ENCODE results near the gene ETF1. TPM values are rescaled to one million over a fixed set of nuclear protein-coding genes. Genes with fewer than 3 reads are reported as not detected.

The ETF1 gene
- polyA plus RNA-seq (2013, experiment 1 of 2) = 94.4 TPM
- 100 TPM for polyA plus RNA-seq (2013, experiment 2 of 2)

- Histone ChIP-seq H3K4me3 (ENCODE audit: extremely low read depth, insufficient read depth, low read length, poor library complexity, severe bottlenecking) (peak within 1 kb of the TSS; percentile 95), H3K36me3 (ENCODE audit: control insufficient read depth, insufficient read depth, low read length) (peaks cover 33% of the 10 kb centered on the region), H3K4me1 (ENCODE audit: control insufficient read depth, insufficient read depth, low read length, poor library complexity, severe bottlenecking) (peaks cover 8% of the 10 kb centered on the region), H3K9me3 (ENCODE audit: control insufficient read depth, low read length) (no peaks in the 10 kb centered on the region), H3K27ac (ENCODE audit: low read depth, low read length, severe bottlenecking) (peak within 1 kb of the TSS; percentile 98)
- 0% methylated on average over 44 to 46 of the region's 70 CpGs for WGBS, 2 experiments (ENCODE audit: insufficient coverage in 2 of 2)
These were observed at the start of gene ETF1 for GRCh38 chr5:138542956-138543729. ETF1 (minus strand) TSS chr5:138543236; CDS start chr5:138542918, 318 bp downstream.

- Histone ChIP-seq H3K36me3 (ENCODE audit: control insufficient read depth, insufficient read depth, low read length) (no peaks in the 10 kb centered on the region), H3K9me3 (ENCODE audit: control insufficient read depth, low read length) (no peaks in the 10 kb centered on the region), H3K27ac (ENCODE audit: low read depth, low read length, severe bottlenecking) (no peak overlapping the region), H3K4me1 (ENCODE audit: control insufficient read depth, insufficient read depth, low read length, poor library complexity, severe bottlenecking) (no peaks in the 10 kb centered on the region), H3K4me3 (ENCODE audit: extremely low read depth, insufficient read depth, low read length, poor library complexity, severe bottlenecking) (no peak overlapping the region)
- 100% methylated on average over 1 of the region's 2 CpGs for WGBS, 2 experiments (ENCODE audit: insufficient coverage in 2 of 2)
These were observed 45.2 kb upstream of the ETF1 start for GRCh38 chr5:138588013-138588788.

GRCh38 chr5:138585157-138585556 lies 42.1 kb upstream of the ETF1 start:
- no peaks in the 10 kb centered on the region for H3K36me3 ChIP-seq (ENCODE audit: control insufficient read depth, insufficient read depth, low read length)
- no peak overlapping the region for H3K4me3 ChIP-seq (ENCODE audit: extremely low read depth, insufficient read depth, low read length, poor library complexity, severe bottlenecking)
- H3K27ac ChIP-seq (ENCODE audit: low read depth, low read length, severe bottlenecking) = no peak overlapping the region
- no peaks in the 10 kb centered on the region for H3K4me1 ChIP-seq (ENCODE audit: control insufficient read depth, insufficient read depth, low read length, poor library complexity, severe bottlenecking)
- no peaks in the 10 kb centered on the region for H3K9me3 ChIP-seq (ENCODE audit: control insufficient read depth, low read length)

DNA sequence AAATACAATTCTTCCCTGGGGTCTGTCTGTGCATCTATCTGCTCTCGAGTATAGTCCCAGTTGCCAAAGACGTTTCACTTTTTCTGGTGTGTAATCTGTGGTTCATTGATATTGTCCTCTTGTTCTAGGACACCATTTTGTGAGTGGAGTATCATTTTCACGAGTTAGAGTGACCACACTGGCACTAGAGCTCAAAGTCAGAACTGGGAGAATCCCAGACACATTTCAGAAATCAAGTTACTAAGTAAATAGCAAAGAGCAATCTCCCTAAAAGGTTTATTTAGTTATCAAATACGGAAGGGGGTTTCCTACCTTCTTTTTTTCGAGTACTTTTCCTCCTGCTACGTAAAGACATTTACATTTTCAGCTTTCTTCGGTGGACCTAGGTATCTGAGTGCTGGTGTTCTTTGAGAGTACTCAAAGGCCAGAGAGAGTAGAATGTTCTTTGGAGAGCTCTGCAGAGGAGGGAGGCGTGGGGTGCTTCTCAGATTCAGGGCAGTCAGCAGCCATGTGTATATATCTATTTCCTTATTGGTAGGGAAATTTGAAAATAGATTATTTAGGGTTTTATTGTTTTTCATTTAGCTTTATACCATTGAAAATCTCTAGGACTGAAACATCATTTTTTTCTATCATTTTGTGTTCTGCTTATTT lies 41.1 kb upstream of the ETF1 start:
- no peaks in the 10 kb centered on the region for H3K4me1 ChIP-seq (ENCODE audit: control insufficient read depth, insufficient read depth, low read length, poor library complexity, severe bottlenecking)

DNA sequence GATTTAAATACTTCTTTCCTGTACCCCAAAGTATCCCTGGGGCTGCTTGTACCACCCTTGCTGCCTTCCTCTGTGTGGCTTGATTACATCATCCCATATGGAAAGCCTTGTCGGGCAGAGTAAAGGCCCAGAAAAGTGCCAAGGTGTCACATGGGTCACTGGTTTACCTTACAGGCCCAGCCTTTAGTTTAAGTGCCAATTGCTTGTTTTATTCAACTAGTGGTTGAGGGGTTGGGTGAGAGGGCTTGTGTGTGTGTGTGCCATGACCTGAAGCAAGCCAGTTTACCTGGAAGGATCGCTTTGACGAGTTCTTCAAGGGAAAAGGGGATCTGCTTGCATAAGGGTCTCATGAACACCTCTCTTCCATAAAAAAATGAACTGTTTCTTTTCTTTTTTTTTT lies 39.9 kb upstream of the ETF1 start:
- no peaks in the 10 kb centered on the region for H3K9me3 ChIP-seq (ENCODE audit: control insufficient read depth, low read length)
- no peak overlapping the region for H3K27ac ChIP-seq (ENCODE audit: low read depth, low read length, severe bottlenecking)
- H3K4me1 ChIP-seq (ENCODE audit: control insufficient read depth, insufficient read depth, low read length, poor library complexity, severe bottlenecking) = no peaks in the 10 kb centered on the region
- H3K36me3 ChIP-seq (ENCODE audit: control insufficient read depth, insufficient read depth, low read length) = no peaks in the 10 kb centered on the region
- no peak overlapping the region for H3K4me3 ChIP-seq (ENCODE audit: extremely low read depth, insufficient read depth, low read length, poor library complexity, severe bottlenecking)
- 91 to 100% methylated on average over 1 of the region's 3 CpGs for WGBS, 2 experiments (ENCODE audit: insufficient coverage in 2 of 2)

More for the DNA sequence above, 41.1 kb upstream of the ETF1 start:
- H3K4me3 ChIP-seq (ENCODE audit: extremely low read depth, insufficient read depth, low read length, poor library complexity, severe bottlenecking) = no peak overlapping the region
- 80 to 82% methylated on average over 1 to 2 of the region's 8 CpGs for WGBS, 2 experiments (ENCODE audit: insufficient coverage in 2 of 2)
- no peaks in the 10 kb centered on the region for H3K9me3 ChIP-seq (ENCODE audit: control insufficient read depth, low read length)
- H3K27ac ChIP-seq (ENCODE audit: low read depth, low read length, severe bottlenecking) = no peak overlapping the region
- no peaks in the 10 kb centered on the region for H3K36me3 ChIP-seq (ENCODE audit: control insufficient read depth, insufficient read depth, low read length)

DNA sequence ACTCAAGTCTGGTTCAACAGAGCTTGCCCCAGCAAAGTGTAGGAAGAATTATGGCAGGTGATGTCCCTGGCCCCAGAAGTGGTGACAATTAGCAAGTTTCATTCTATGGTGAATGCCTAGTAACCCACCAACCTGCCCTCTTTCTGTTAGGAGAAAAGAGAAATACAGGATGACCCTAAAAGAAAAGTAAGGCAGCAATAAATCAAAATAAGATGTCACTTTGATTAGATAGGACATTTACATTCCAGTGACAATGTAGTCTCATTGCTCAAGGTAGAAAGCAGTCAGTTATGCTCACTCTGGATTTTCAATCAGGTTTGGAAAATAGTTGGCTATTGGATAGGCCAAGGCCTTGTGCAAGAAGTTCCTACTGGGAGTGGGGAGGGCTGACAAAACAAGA lies 37.7 kb upstream of the ETF1 start:
- H3K4me3 ChIP-seq (ENCODE audit: extremely low read depth, insufficient read depth, low read length, poor library complexity, severe bottlenecking) = no peak overlapping the region
- H3K9me3 ChIP-seq (ENCODE audit: control insufficient read depth, low read length) = no peaks in the 10 kb centered on the region
- H3K36me3 ChIP-seq (ENCODE audit: control insufficient read depth, insufficient read depth, low read length) = no peaks in the 10 kb centered on the region
- no peaks in the 10 kb centered on the region for H3K4me1 ChIP-seq (ENCODE audit: control insufficient read depth, insufficient read depth, low read length, poor library complexity, severe bottlenecking)
- H3K27ac ChIP-seq (ENCODE audit: low read depth, low read length, severe bottlenecking) = no peak overlapping the region

- Histone ChIP-seq H3K27ac (ENCODE audit: low read depth, low read length, severe bottlenecking) (no peak overlapping the region), H3K4me1 (ENCODE audit: control insufficient read depth, insufficient read depth, low read length, poor library complexity, severe bottlenecking) (no peaks in the 10 kb centered on the region), H3K9me3 (ENCODE audit: control insufficient read depth, low read length) (no peaks in the 10 kb centered on the region), H3K36me3 (ENCODE audit: control insufficient read depth, insufficient read depth, low read length) (no peaks in the 10 kb centered on the region), H3K4me3 (ENCODE audit: extremely low read depth, insufficient read depth, low read length, poor library complexity, severe bottlenecking) (no peak overlapping the region)
- no CpG with 5 or more reads among the region's 2 CpGs for WGBS, 2 experiments (ENCODE audit: insufficient coverage in 2 of 2)
These were observed 37.0 kb upstream of the ETF1 start for GRCh38 chr5:138580001-138580400.

GRCh38 chr5:138579517-138579863 lies 36.5 kb upstream of the ETF1 start:
- Histone ChIP-seq H3K4me3 (ENCODE audit: extremely low read depth, insufficient read depth, low read length, poor library complexity, severe bottlenecking) (no peak overlapping the region), H3K36me3 (ENCODE audit: control insufficient read depth, insufficient read depth, low read length) (no peaks in the 10 kb centered on the region), H3K27ac (ENCODE audit: low read depth, low read length, severe bottlenecking) (no peak overlapping the region), H3K9me3 (ENCODE audit: control insufficient read depth, low read length) (no peaks in the 10 kb centered on the region), H3K4me1 (ENCODE audit: control insufficient read depth, insufficient read depth, low read length, poor library complexity, severe bottlenecking) (no peaks in the 10 kb centered on the region)
- 17 to 60% methylated on average over 1 of the region's 2 CpGs for WGBS, 2 experiments (ENCODE audit: insufficient coverage in 2 of 2)

GRCh38 chr5:138577452-138577851 lies 34.4 kb upstream of the ETF1 start:
- Histone ChIP-seq H3K9me3 (ENCODE audit: control insufficient read depth, low read length) (no peaks in the 10 kb centered on the region), H3K4me1 (ENCODE audit: control insufficient read depth, insufficient read depth, low read length, poor library complexity, severe bottlenecking) (no peaks in the 10 kb centered on the region), H3K4me3 (ENCODE audit: extremely low read depth, insufficient read depth, low read length, poor library complexity, severe bottlenecking) (no peak overlapping the region), H3K36me3 (ENCODE audit: control insufficient read depth, insufficient read depth, low read length) (peaks cover 16% of the 10 kb centered on the region), H3K27ac (ENCODE audit: low read depth, low read length, severe bottlenecking) (no peak overlapping the region)
- WGBS, 2 experiments (ENCODE audit: insufficient coverage in 2 of 2) = 96 to 97% methylated on average over 13 of the region's 17 CpGs

DNA sequence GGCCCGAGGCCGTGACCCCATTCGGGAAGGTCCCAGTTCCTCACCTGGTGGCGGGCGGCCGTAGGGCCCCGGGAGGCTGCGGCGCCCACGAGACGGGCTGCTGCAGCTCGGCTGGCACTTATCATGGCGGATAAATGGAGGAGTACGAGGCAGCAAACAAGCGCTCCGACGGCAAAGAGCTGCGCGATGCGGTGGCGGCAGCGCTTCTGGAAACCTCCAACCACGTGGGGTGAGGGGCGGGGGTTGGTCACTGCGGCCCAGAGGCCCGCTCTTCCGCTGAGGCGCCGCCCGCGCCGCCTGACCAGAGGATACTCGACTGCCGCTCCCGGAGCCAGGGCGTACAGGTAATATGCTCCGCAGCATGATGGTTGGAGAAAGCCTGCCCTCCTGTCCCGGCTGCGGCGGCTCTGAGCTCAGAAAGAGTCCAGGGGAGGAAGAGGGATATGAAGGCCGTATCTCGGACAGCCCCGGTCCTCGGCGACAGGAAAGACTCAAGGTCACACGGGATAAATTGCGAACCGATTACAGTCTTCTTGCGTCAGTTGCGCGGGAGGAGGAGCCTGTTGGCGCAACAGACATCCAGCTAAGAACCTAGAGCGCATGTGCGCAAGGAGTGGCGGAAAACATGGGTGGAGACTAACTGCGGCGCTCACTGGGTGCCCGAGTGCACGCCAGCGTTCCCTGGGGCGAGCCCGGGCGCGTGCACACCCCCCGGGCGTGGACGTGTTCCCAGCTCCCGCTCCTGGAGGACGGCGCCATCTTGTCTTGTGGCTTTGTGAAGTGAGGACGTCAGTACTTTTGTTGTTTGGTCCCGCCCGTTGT lies 32.4 kb upstream of the ETF1 start, which contains the start of gene HSPA9:
TSS of gene HSPA9 (minus strand) at position 208 of the 822 bp plus-strand sequence. CDS start at position 125, 83 bp downstream.
- peak within 1 kb of the TSS; percentile 98 for H3K4me3 ChIP-seq (ENCODE audit: extremely low read depth, insufficient read depth, low read length, poor library complexity, severe bottlenecking)
- peaks cover 36% of the 10 kb centered on the region for H3K36me3 ChIP-seq (ENCODE audit: control insufficient read depth, insufficient read depth, low read length)
- H3K4me1 ChIP-seq (ENCODE audit: control insufficient read depth, insufficient read depth, low read length, poor library complexity, severe bottlenecking) = peaks cover 3% of the 10 kb centered on the region
- WGBS, 2 experiments (ENCODE audit: insufficient coverage in 2 of 2) = 1% methylated on average over 67 to 69 of the region's 73 CpGs
- peak within 1 kb of the TSS; percentile 100 for H3K27ac ChIP-seq (ENCODE audit: low read depth, low read length, severe bottlenecking)
- H3K9me3 ChIP-seq (ENCODE audit: control insufficient read depth, low read length) = no peaks in the 10 kb centered on the region

Data from mesodermal cell (in vitro differentiated cells).